NCI-H510A treated with DMSO at 0.1 percent for 48 hours (cell line): ENCODE data around the gene ADAM8.
"Not testable (repeated sequence)": the region's sequence is repeated elsewhere in the genome, so short reads cannot be mapped to it uniquely, and the experiment has no call there.

ENCODE experiments used
- DNase-seq: peaks from one replicate; lab custom pipeline; 2025; lab: John Stamatoyannopoulos, UW

The ADAM8 gene

DNA sequence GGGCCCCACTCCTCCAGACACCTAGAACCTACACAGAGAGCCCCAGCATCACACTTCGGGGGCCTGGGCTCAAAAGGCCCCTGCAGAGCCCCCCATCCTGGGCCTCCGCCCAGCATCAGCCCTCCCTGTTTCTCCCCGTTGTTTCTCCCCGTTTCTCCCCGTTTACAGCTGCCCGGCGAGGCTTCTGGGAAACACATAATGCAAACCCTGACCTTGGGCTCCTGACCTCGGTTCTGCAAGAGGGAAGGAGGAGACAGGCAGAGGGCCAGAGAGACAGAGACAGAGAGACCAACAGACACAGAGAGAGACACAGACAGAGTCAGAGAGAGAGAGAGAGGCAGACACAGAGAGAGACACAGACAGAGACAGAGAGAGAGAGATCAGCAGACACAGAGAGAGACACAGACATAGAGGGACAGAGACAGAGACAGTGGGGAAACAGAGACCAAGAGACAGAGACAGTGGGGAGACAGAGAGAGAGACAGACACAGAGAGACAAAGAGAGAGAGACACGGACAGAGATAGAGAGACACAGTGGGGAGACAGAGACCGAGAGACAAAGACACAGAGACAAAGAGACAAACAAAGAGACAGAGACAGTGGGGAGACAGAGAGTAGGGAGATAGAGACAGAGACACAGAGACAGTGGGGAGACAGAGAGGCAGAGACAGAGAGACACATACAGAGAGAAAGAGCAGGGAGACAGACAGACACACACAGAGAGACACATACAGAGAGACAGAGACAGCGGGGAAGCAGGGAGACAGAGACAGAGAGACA lies 26.5 kb downstream of the ADAM8 start:
- DNase-seq, result no peak

DNA sequence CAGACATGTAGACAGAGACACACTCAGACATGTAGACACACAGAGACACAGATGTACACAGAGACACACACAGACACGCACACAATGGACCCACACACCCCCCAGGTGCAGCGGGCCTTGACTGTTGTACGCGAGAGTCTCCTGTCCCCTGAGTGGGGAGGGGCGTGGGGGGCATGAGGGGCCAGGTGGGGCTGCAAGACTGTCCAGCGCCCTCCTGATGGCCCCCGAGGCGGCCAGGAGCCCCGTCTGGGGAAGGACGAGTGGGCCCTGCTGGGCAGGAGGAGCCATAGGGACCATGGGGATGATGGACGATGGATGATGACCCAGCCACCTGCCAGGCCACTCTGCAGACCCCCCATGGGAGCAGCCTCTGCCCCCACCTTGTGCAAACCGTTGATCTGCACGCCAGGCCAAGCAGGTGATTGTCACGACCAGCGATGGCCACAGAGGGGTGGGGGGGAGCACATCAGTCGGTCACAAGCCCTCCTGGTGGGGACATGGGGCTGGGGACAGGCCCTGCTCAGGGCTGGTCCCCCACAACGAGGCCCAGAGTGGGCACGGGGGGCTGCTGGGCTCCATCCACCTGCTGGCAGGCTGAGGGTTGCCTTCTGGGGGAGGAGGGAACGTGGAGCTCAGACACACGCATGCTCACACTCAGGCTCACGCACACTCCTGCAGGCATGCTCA lies 27.4 kb downstream of the ADAM8 start:
- no peak for DNase-seq

DNA sequence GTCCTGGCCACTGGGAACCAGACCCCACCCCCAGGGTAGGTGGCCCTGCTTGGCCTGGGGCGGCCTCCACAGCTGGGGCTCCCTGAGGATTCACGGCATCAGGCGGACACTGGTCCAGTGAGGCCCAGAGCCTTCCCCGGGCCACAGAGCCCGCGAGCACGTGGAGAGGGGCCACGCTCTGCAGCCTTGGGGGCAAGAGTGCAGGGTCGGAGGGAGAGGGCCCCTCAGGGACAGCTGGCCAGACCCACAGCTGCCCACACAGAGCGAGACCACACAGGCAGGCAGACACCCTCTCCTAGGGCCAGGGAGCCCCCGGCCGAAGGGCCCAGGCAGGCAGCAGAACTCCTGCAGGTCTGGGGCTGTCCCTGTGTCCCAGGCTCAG lies 28.3 kb downstream of the ADAM8 start:
- no peak for DNase-seq

DNA sequence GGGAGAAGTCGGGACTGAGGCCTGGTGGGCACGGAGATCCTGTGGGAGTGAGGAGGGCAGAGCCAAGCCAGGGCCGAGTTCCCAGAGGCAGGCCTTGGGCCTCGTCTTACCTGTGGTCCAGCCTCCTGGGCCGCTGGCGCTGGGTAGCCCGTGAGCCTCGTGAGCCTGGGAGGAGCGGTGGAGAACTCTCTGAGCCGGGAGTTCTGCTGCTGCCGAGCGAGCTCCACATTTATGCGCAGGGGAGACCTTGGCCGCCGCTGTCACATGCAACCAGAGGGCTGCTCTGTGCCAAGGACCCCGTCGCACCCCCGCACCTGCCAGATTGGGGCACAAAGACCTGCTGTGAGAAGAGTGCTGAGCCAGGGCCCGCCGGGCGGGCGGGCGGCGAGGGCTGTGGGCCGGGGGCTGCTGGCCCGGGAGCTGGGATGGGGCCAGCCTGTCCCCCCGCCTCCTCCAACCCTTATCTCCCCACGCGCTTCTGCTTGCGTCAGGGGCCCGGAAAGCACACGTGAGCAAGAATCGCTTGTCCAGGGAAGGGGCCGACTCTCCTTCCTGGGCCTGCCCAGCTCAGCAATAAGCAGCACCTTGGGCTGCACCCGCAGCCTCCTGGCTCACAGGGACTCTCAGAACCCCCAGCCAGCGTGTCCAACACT lies 28.9 kb downstream of the ADAM8 start:
- no peak for DNase-seq

DNA sequence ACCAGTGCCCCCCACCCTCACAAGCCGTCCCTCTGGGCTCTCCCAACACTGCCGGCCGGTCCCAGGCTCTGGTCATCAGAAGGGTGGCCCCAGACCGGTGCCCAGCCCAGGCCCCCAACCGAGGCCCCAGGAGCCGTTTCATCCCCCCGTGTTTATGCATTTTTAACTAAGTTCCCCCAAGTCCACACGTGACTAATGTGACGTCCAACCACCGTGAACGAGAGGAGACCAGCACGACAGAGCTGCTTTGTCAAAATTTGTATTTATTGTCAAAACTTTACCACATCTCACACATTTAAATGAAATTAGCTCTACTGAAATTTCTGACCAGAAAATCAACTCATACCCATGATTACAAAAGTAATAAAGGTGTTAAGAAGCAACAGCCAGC lies 30.4 kb downstream of the ADAM8 start:
- no peak for DNase-seq

DNA sequence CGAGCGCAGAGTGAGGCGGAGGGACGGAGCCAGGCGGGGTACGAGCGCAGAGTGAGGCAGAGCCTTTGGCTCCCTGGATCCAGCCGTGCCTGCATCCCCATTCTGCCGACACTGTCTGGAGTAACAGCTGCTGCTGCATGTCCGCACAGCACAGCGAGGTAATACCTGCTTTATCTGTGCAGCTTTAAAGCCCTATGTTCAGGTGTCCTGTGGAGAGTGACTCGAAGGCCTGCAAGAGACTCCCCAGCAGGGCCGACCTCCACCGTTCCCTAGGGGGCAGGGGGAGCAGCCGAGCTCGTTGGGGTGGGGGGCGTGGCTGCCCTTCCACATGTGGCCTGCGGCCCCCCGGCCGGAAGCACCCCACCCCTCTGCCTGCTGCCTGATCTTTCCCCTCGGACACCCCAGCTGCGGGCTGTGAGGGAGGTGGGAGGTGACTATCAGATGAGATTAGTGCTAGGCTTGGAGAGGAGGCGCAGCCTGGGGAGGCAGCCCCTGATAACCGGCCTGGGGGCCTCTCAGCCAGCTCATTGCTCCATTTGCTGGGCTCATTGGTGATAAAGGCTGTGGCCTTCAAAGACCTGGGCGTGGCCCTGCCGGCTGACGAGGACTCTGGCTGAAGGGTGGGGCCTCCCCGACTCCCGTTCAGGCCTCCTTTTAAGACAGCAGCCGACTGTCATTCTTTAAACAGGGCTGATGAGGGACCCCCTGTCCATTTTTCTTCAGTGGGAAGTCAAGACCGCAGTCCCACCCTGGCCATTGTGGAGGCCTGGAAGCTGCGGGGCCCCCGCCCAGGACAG lies 31.0 kb downstream of the ADAM8 start:
- no peak for DNase-seq

DNA sequence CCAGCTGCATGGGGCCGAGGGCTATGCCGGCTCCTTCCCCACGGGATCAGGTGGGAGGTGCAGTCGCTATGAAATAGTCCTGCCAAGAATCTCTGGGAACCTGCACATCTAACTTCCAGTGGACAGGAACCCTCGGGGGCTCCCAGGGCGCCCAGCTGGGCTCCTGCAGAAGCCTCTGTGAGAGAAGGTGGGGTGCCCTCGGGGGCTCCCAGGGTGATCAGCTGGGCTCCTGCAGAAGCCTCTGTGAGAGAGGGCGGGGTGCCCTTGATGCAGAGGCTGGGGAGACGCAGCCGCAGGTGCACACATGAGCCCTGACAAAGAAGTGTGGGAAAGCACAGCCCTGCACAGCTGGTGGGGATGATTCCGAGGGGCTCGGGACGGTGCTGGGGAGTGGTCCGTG lies 33.1 kb downstream of the ADAM8 start:
- DNase-seq, result no peak

DNA sequence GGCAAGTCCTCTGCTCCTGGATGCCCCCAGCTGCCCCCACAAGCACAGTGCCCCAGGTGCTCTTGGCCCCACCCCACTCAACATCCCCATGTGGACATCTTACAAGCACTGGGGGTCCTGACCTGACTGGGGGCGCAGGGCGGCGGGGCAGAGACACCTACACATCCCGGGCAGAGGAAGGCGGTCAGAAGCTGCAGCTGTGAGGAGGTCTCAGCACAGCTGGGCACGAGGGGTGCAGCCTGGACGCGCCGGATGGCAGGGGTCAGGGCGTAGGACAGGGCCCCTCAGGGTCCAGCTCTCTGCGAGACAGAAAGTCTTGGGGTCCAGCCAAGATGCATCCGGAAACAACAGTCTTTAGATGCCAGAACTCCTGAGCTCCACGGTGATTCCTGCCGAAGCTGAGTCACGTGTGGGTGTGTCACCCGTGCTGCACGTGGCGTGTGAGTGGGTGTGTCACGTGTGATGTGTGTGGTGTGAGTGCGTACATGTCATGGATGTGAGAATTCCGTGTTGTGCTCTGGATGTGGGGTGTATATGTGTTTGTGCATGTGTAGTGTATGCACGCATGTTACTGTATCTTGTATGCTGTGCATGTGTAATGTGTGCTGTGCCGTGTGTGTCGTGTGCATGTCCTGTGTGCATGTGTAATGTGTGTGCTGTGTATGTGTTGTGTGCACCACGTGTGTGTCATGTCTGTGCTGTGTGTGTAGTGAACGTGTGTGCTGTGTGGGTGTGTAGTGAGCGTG lies 33.9 kb downstream of the ADAM8 start:
- no peak for DNase-seq

DNA sequence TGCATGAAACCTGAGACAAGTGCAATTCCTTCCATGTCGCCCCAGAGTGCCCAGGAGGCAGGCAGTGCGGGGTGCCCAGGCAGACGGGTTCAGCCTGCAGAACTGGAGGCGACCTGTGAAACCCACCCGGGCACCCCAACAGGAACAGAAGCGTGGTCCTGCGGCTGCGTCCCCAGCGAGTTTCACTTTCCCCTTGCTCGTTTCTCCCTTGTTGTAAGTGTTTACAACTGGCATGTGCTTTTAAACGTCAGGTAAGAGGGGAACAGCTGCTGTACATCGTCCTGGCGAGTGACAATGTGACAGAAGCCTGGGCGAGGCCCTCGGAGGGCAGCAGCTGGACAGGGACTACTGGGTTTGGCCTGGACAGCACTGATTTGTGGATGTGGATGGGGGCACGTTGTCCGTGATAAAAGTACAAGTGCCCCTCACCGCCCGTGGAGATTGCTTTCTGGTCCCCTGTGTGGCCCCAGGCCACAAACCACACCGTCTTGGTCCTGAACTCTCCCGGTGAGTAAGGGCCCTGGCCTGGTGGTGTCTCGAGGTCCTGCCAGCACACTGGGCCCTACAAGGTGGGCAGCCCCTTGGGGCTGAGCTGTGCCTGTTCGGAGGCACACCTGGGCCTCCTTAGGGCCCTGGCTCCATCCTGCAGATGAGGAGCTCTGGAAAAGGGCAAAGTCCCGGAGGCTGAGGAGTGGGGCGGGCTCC lies 35.0 kb downstream of the ADAM8 start:
- DNase-seq, result no peak

DNA sequence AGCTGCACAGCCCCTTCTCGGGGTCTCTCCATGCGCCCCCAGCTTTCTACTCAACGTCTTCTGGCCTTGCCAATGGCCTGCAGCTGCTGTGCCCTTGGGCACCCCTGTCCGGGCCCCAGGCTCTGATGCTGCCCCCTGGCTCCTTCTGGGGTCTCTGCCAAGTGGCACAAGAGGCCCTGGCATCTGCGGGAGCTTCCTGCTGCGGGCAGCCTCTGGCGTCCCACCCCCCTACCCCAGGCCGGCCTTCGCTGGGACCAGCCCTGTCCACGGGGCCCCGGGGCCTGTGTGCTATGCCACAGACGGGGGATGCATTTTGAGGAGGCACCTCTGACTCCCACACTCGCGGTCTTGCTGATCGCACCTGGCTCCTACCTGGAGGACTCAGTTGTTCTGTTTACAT lies 36.7 kb downstream of the ADAM8 start:
- DNase-seq, result no peak

DNA sequence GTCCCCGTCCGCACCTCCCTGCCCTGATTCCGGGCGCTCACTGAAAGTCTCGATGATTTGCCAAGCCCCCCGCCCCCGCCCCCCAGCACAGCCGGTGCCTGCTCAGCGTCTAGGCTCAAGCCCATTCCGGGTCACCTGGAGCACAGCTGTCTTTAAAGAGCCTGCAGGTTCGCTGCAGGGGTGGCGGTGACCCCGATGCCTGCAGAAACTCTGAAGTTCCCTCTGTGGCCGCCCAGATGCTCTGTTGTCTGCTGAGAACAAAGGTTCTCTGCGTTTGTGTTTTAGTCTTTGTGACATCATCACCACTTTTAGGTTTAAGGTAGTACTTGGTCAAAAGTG lies 38.2 kb downstream of the ADAM8 start:
- no peak for DNase-seq

DNA sequence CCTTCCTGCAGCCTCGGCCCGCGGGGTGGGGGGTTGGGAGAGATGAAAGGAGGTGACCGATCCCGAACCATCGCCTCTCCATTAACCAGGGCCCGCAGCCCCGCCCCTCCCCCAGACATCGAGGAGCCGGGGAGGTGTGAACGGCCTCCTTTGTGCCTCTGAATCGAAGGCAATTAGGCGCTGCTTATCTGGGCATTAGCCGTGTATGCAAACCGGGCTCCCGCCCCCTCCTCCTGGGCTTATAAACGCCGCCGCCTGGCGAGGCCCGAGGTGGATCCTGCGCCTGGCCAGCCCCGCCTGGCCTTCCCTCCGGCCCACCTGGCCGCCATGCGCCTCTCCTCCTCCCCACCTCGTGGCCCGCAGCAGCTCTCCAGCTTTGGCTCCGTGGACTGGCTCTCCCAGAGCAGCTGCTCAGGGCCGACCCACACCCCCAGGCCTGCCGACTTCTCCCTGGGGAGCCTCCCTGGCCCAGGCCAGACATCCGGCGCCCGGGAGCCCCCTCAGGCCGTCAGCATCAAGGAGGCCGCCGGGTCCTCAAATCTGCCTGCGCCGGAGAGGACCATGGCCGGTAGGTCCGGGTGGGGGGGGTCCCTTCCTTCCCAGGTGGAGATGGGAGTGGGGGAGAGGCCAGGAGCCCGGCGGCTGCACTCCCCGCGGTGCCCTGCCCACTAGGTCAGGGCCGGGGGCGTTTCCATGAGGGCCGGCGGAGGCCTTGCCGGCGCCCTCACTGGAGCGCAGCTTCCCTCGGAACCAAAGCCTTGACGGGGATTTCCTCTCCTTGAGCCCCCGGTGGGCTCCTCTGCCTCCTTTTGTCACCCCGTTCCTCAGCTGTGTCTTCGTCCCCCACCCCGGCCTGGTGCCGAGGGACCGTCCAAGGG lies 38.8 kb downstream of the ADAM8 start, which contains the start of gene VENTX:
Gene VENTX (plus strand): TSS at position 268 of the 878 bp plus-strand sequence. CDS start 60 bp downstream, at position 328.
- no peak for DNase-seq

DNA sequence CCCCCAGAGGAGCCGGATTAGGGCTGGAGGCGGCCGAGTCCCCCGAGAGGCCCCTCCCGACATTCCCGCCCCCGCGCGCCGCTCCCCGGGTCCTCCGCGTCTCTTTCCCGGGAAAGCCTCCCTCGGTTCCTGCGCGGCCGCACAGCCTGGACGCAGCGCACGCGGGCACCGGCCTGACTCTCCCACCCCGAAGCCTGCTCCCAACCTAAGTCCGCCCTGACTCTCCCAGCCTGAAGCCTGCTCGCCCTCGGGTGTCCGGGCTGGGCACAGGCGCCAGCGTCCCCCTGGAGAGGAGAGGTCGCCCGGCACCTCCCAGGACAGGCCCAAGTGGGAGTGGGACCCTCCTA lies 39.5 kb downstream of the ADAM8 start:
- no peak for DNase-seq

DNA sequence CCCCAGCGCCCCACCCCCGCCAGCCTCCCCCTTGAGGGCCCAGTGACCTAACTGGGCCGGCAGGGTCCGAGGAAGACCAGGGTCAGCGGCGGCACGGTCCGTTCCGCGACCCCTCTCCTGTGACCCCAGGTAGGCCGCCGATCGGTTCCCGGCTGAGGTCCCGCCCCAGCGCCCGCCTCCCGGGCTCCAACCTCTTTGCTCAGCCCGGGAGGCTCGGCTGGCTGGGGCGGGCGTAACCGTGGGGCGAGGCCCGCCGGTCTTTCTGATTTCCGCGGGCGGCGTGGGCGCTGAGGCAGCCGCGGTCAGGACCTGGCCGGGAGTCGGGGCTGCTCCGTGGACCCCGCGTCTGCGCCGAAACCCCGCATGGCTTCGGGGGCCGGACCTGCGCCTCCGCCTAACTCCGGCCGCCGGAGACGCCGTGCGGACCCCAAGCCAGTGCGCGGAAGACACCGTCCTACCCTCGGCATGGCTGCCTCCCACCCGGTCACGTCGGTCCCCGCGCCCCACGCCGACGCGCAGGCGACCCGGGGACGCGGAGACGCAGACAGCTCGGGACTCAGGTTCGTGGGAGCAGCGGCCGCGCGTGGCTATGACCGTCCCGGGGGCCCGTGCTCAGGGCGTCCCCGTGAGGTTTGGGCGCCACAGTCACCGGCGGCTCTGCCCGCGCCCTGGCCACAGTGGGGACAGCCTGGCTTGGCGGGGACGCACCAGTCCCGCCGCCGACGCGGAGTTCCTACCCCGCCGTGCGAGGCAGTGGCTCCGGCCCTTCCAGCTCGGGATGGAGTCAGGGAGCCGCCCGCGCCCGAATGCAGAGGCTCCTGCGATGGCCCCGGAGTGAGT lies 40.0 kb downstream of the ADAM8 start:
- DNase-seq, result no peak

DNA sequence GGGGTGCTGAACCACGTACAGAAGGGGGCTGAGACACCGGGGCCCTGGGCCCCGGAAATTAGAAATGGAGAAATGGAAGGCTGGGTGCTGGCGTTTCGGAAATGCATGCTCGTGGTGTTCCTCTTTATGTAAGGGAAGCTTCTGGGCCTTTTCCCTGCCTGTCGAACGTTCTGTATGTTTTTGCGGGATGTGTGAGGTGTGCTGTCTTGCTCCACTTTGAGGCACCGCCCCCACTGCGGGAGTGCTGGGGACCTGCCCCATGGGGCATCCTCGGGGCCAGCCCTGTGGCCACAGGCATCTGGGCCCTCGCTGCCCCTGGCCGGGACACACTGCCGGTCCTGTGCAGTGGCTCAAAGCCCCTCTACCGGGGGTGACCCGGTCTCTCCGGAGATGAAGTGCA lies 40.7 kb downstream of the ADAM8 start:
- no peak for DNase-seq

DNA sequence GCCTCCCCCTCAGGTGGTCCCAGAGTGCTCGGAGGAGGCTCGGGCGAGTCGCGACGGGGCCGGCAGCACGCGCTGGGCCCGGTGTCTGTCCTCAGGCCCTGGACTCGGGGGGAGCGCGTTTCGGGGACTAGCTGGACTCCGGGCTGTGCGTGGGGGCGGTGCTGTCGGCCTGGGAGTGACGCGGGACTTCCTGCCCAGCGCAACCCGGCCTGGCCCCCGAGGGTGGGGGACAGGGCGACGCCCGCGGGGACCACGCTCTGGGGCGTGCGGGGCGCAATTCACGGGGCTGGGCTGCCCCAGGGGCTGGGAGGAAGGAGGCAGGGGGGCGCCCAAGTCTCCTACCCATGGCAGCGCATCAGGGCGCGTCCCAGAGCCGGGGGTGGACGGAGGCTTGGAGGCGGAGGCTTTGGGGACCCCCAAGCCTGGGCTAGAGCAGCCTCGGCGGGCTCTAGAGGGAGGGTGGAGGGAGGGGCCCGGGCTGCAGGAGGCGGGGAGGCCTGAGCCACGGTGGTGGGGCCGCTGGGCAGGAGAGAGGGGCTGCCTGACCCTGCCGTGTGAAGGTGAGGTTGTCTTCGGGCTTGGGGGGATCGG lies 41.3 kb downstream of the ADAM8 start:
- DNase-seq, result no peak

DNA sequence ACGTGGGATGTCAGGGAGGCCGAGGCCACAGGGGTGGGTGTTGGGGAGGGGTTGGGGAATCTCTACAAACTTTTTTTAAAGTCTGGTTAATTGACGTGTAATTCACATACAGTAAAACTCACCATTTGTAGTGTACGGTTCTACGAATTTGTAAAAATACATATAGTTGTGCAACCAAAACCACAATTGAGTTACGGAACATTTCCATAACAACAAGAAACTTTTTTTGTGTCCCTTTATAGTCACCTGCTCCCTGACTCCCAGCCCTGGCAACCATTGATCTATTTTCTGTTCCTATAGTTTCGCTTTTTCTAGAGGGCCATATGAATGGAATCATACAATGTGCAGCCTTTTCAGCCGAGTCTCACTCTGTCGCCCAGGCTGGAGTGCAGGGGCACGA lies 41.9 kb downstream of the ADAM8 start:
- not testable (repeated sequence) for DNase-seq

DNA sequence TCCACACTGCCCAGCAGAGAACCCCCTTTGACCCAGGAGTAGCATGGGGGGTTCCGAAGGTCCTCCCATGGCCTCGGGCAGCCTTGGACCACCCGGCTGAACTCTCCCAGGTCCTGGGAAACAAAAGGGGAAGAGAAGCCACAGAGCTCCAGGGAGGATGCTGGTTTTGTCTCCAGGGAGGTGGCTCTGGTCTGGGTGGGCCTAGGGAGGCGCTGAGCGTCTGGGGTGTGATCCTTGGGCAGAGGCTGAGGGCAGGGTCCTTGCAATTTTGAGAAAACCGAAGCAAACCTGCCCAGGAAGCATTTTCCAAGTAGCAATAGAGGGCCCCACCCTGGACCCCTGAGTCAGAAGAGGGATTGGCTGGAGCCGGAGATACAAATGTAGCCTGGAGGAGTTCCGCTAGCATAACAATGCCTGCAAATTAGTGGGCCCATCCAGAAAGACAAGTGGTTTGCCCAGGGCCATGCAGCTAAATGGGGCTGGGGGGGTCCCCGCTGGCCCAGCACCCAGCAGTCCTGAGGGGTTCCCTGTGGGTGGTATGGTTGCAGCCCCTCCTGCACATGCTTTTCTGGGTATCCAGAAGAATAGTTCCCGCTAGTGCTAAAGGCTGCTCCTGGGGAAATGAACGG lies 44.6 kb downstream of the ADAM8 start:
- DNase-seq, result no peak
